Mucosa of descending colon (tissue), 3 donors: Measurements from ENCODE around the gene CAB39. TPM values are rescaled to one million over a fixed set of nuclear protein-coding genes. Genes with fewer than 3 reads are reported as not detected.

Source experiments
- ATAC-seq: fragments of 200-7000 bp; cut with Tn5 transposase; one replicate; pipeline ENCODE4 v1.9.1; 2020; ENCODE audit warnings: mild to moderate bottlenecking, moderate library complexity
- DNase-seq, 3 donors: peaks; one replicate each; pipeline ENCODE4 v3.0.0-alpha.2; 2020
- H3K36me3 ChIP-seq: fragments of 200-600 bp; one replicate; pipeline ENCODE4 v1.8.0; 2021; ENCODE audit warnings: low read depth, mild to moderate bottlenecking
- H3K4me1 ChIP-seq: fragments of 200-600 bp; one replicate; pipeline ENCODE4 v1.8.0; 2021; ENCODE audit warnings: low read depth, mild to moderate bottlenecking
- H3K4me3 ChIP-seq: fragments of 200-600 bp; one replicate; pipeline ENCODE4 v1.8.0; 2021; ENCODE audit warnings: mild to moderate bottlenecking
- H3K9me3 ChIP-seq: fragments of 200-600 bp; one replicate; pipeline ENCODE4 v1.8.0; 2021; ENCODE audit warnings: mild to moderate bottlenecking
- CTCF ChIP-seq: fragments of 200-600 bp; IDR thresholded peaks from one replicate; pipeline ENCODE4 v1.8.0; 2022; ENCODE audit warnings: antibody characterized with exemption, mild to moderate bottlenecking
- intact Hi-C, 2 donors: fragments of 100-400 bp; cut with DNase I in 1 of 2; cut with micrococcal nuclease in 1 of 2; formaldehyde crosslinking; loops; one replicate each; pipeline versions ENCODE4 v1.11.0 to v1.11.1; 2022; cut with DNase I, micrococcal nuclease
- total RNA-seq, 3 donors: library from RNA; stranded (reverse); fragmentation: NEBNext Ultra II Directional in 2 of 3; extraction: Animal tissue kit (Norgen Biotek cat#: 25700) in 2 of 3; gene quantifications; one replicate each; pipeline versions ENCODE4 v1.2.1 to v1.2.4, GENCODE V29; 2021 to 2023
- donor health status: DM: no; HTN: no; CAD: no; lungs with moderate emphysema.
- donor health status: DM: no; HTN: no; CAD: no.
- donor health status: DM: no; HTN: yes; CAD: no.

Gene CAB39
- total RNA-seq, 3 donors from 2014 or later: 112 to 155 (median 115) TPM

GRCh38 chr2:230672836-230673235 is 39.8 kb upstream of the CAB39 start:
- peaks cover 4% of the 10 kb centered on the region for H3K4me1 ChIP-seq
- no peaks in the 10 kb centered on the region for H3K36me3 ChIP-seq
- H3K9me3 ChIP-seq: no peaks in the 10 kb centered on the region
- no peak for DNase-seq
- intact Hi-C loops: no loop called here
- ATAC-seq: no peak
- H3K4me3 ChIP-seq: no peak overlapping the region
- TF ChIP-seq CTCF: no peak

GRCh38 chr2:230674401-230674800 is 38.2 kb upstream of the CAB39 start:
- peak in 1 of 3 donors; percentile 8 for DNase-seq
- Histone ChIP-seq H3K9me3 (no peaks in the 10 kb centered on the region), H3K36me3 (no peaks in the 10 kb centered on the region), H3K4me3 (no peak overlapping the region), H3K4me1 (no peaks in the 10 kb centered on the region)
- no peak for TF ChIP-seq CTCF
- intact Hi-C loops: no loop called here
- ATAC-seq: no peak

GRCh38 chr2:230674966-230675672 is 37.5 kb upstream of the CAB39 start:
- intact Hi-C loops: no loop called here
- Histone ChIP-seq H3K4me3 (no peak overlapping the region), H3K9me3 (no peaks in the 10 kb centered on the region), H3K4me1 (no peaks in the 10 kb centered on the region), H3K36me3 (no peaks in the 10 kb centered on the region)
- peak in 1 of 3 donors; percentile 8 for DNase-seq
- ATAC-seq: peak; percentile 41
- no peak for TF ChIP-seq CTCF

- H3K36me3 ChIP-seq: no peaks in the 10 kb centered on the region
- ATAC-seq (no peak), DNase-seq (no peak)
- no peaks in the 10 kb centered on the region for H3K9me3 ChIP-seq
- H3K4me1 ChIP-seq: no peaks in the 10 kb centered on the region
- intact Hi-C loops: no loop called here
- TF ChIP-seq CTCF: no peak
- no peak overlapping the region for H3K4me3 ChIP-seq
Observed at GRCh38 chr2:230676546-230676945, 36.1 kb upstream of the CAB39 start.

GRCh38 chr2:230677201-230677946 is 35.3 kb upstream of the CAB39 start:
- Histone ChIP-seq H3K9me3 (no peaks in the 10 kb centered on the region), H3K36me3 (no peaks in the 10 kb centered on the region), H3K4me1 (no peaks in the 10 kb centered on the region), H3K4me3 (no peak overlapping the region)
- ATAC-seq (no peak), DNase-seq (no peak)
- intact Hi-C loops: no loop called here
- TF ChIP-seq CTCF: no peak
